Glutamatergic neuron (in vitro differentiated cells): ENCODE data around the gene GOLGA1. TPM values are rescaled to one million over a fixed set of nuclear protein-coding genes. Genes with fewer than 3 reads are reported as not detected.

Source experiments
- DNase-seq: peaks from one replicate; pipeline ENCODE4 v3.0.0; 2022
- H3K27ac Mint-ChIP-seq: one replicate; pipeline ENCODE4 v1.8.0; 2020; ENCODE audit warnings: mild to moderate bottlenecking, mixed read lengths, inconsistent platforms; ENCODE audit not compliant: unreplicated experiment
- H3K27me3 Mint-ChIP-seq: one replicate; pipeline ENCODE4 v1.8.0; 2020; ENCODE audit warnings: mild to moderate bottlenecking, moderate library complexity, mixed read lengths, inconsistent platforms; ENCODE audit not compliant: unreplicated experiment
- H3K36me3 Mint-ChIP-seq: one replicate; pipeline ENCODE4 v1.8.0; 2020; ENCODE audit warnings: mild to moderate bottlenecking, mixed read lengths, inconsistent platforms; ENCODE audit not compliant: unreplicated experiment
- H3K4me1 Mint-ChIP-seq: one replicate; pipeline ENCODE4 v1.8.0; 2020; ENCODE audit warnings: mild to moderate bottlenecking, low read depth, mixed read lengths, inconsistent platforms; ENCODE audit not compliant: unreplicated experiment
- H3K4me3 Mint-ChIP-seq: one replicate; pipeline ENCODE4 v1.8.0; 2020; ENCODE audit warnings: mild to moderate bottlenecking, mixed read lengths, inconsistent platforms; ENCODE audit not compliant: unreplicated experiment
- H3K9me3 Mint-ChIP-seq: one replicate; pipeline ENCODE4 v1.8.0; 2020; ENCODE audit warnings: mild to moderate bottlenecking, moderate library complexity, mixed read lengths, inconsistent platforms; ENCODE audit not compliant: unreplicated experiment
- long read RNA-seq: library from polyadenylated mRNA; unstranded; transcript quantifications from one replicate; pipeline ENCODE4 v2.0.0, GENCODE V29; 2020; ENCODE audit not compliant: unreplicated experiment
- total RNA-seq: library from RNA; stranded (reverse); fragmentation: NEBNext Ultra II Directional; extraction: Animal tissue kit (Norgen Biotek cat#: 25700); gene quantifications from one replicate; pipeline ENCODE4 v1.2.1, GENCODE V29; 2021; ENCODE audit not compliant: unreplicated experiment
- TF ChIP-seq, protein P1 (sequence below): fragments of 200-600 bp; sonication (generic); IDR thresholded peaks from one replicate; pipeline ENCODE4 v1.5.0; 2021; ENCODE audit not compliant: partially characterized antibody, unreplicated experiment

The GOLGA1 gene, protein sequence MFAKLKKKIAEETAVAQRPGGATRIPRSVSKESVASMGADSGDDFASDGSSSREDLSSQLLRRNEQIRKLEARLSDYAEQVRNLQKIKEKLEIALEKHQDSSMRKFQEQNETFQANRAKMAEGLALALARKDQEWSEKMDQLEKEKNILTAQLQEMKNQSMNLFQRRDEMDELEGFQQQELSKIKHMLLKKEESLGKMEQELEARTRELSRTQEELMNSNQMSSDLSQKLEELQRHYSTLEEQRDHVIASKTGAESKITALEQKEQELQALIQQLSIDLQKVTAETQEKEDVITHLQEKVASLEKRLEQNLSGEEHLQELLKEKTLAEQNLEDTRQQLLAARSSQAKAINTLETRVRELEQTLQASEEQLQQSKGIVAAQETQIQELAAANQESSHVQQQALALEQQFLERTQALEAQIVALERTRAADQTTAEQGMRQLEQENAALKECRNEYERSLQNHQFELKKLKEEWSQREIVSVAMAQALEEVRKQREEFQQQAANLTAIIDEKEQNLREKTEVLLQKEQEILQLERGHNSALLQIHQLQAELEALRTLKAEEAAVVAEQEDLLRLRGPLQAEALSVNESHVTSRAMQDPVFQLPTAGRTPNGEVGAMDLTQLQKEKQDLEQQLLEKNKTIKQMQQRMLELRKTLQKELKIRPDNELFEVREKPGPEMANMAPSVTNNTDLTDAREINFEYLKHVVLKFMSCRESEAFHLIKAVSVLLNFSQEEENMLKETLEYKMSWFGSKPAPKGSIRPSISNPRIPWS
- 18.3 TPM for total RNA-seq
- long read RNA-seq, partial matches to known transcripts = 4 of 8 reads
- long read RNA-seq, other reads (novel, unspliced or antisense) = 4 of 8 reads

DNA sequence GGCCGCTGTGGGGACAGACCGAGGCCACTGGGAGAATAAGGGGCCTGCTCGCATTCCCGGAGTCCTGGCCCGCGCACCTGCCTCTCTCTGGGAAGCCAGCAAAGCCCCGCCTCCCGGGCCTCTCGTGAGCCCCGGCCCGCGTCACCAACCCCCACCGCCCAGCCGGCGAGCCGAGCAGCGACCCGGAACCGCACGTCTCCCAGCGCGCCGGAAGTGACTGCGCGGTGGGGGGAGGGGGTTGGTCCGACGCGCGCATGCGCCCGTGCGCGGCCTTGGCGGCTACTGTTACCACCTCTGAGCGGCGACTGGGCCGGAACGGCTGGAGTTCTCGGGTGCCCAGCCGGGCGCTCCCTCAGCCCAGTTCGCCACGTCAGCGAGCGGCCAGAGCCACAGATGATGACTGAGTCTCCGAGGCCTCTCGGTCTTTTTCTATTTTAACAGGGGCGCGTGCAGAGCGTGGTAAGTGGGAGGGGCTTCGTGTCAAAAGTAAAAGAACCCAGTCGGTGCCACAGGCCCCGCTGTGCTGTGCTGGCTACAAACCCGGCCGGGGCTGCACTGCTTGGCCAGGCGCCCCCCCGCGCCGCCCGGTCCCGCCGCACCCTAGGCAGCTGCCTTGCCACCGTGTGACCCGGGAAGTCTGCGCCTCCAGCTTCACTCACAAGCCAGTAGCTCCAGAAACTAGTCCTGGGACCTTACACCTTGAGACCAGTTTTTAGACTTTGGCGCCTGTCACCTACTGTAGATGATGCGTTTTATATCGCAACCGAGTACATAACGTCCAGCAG is at the start of gene GOLGA1:
TSS of gene GOLGA1 (minus strand) at position 190 of the 785 bp plus-strand sequence. CDS start 2,372 bp downstream, outside the sequence.
- TF ChIP-seq, protein P1, sequence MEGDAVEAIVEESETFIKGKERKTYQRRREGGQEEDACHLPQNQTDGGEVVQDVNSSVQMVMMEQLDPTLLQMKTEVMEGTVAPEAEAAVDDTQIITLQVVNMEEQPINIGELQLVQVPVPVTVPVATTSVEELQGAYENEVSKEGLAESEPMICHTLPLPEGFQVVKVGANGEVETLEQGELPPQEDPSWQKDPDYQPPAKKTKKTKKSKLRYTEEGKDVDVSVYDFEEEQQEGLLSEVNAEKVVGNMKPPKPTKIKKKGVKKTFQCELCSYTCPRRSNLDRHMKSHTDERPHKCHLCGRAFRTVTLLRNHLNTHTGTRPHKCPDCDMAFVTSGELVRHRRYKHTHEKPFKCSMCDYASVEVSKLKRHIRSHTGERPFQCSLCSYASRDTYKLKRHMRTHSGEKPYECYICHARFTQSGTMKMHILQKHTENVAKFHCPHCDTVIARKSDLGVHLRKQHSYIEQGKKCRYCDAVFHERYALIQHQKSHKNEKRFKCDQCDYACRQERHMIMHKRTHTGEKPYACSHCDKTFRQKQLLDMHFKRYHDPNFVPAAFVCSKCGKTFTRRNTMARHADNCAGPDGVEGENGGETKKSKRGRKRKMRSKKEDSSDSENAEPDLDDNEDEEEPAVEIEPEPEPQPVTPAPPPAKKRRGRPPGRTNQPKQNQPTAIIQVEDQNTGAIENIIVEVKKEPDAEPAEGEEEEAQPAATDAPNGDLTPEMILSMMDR = no peak
- no peaks in the 10 kb centered on the region for H3K9me3 Mint-ChIP-seq
- H3K27me3 Mint-ChIP-seq = peaks cover 4% of the 10 kb centered on the region
- H3K36me3 Mint-ChIP-seq = no peaks in the 10 kb centered on the region
- H3K4me1 Mint-ChIP-seq = peaks cover 5% of the 10 kb centered on the region
- peak; percentile 97 for DNase-seq
- H3K4me3 Mint-ChIP-seq = peak within 1 kb of the TSS; percentile 96
- H3K27ac Mint-ChIP-seq = peak within 1 kb of the TSS; percentile 80

DNA sequence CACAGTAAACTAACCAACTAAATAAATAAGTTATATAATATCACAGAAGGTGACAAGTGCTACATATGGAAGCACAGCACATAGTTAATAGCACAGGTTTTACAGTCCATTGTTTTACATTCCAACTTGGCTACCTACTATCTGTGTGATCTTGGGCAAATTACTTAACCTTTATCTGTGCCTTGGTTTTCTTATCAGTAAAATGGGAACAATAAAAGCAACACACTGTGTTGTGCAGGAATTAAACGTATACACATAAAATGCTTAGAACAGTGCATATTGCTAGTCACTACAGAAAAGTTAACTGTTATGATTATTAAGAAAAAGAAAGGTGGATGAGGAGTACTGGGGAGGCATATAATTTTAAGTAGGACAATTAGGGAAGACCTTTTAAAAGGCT is 42.8 kb upstream of the GOLGA1 start:
- no peaks in the 10 kb centered on the region for H3K4me1 Mint-ChIP-seq
- no peaks in the 10 kb centered on the region for H3K9me3 Mint-ChIP-seq
- no peak overlapping the region for H3K4me3 Mint-ChIP-seq
- TF ChIP-seq, protein P1 = no peak
- no peaks in the 10 kb centered on the region for H3K27me3 Mint-ChIP-seq
- DNase-seq = no peak
- no peak overlapping the region for H3K27ac Mint-ChIP-seq
- no peaks in the 10 kb centered on the region for H3K36me3 Mint-ChIP-seq

DNA sequence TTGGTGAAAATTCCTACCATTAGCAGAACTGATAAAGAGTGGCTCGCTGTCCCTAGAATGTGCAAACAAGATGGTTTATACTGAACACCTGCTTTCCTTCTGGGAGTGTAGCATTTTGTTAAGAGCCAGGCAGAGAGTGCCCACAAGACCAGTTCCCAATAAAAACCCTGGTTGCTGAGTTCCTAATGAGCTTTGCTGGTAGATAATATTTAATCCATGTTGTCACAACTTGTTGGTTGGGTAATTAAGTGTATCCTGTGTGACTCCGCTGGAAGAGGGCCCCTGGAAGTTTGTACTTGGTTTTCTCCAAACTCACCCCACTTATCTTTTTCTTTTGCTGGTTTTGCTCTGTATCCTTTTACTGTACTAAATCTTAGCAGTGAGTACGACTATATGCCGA is 39.5 kb upstream of the GOLGA1 start:
- H3K4me3 Mint-ChIP-seq = no peak overlapping the region
- H3K27me3 Mint-ChIP-seq = no peaks in the 10 kb centered on the region
- DNase-seq = no peak
- no peaks in the 10 kb centered on the region for H3K4me1 Mint-ChIP-seq
- TF ChIP-seq, protein P1 = no peak
- no peaks in the 10 kb centered on the region for H3K9me3 Mint-ChIP-seq
- H3K36me3 Mint-ChIP-seq = no peaks in the 10 kb centered on the region
- no peak overlapping the region for H3K27ac Mint-ChIP-seq

DNA sequence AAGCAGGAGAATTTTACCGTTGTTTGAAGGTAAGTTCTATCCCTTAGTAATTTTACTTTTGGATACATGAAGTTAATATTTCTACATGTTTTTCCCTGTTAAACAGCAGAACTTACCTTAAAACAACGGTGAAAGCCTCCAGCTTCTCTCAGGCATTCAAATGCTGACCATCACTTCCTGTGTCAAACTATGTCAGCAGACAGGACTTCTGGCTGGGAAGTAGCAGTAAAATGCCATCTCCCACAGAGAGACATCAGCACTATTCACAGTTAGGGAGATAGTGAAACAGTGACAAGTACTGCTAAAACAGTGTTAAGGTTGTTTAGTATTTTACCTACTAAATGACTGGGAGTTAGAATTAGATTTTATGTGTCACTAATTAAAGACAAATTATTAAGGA is 34.2 kb upstream of the GOLGA1 start:
- Mint-ChIP-seq H3K9me3 (no peaks in the 10 kb centered on the region), H3K36me3 (no peaks in the 10 kb centered on the region), H3K4me1 (no peaks in the 10 kb centered on the region), H3K27ac (no peak overlapping the region), H3K4me3 (no peak overlapping the region), H3K27me3 (no peaks in the 10 kb centered on the region)
- TF ChIP-seq, protein P1 = no peak
- DNase-seq = no peak
